GM12878 (cell line): Measurements from ENCODE around the gene AKR1A1. TPM values are rescaled to one million over a fixed set of nuclear protein-coding genes. Genes with fewer than 3 reads are reported as not detected.

ENCODE experiments used
- ATAC-seq: fragments of 200-7000 bp; cut with Tn5 transposase; 3 replicates; pipeline ENCODE4 v1.9.1; 2020; ENCODE audit warnings: mild to moderate bottlenecking, moderate library complexity
- BruUV-seq: library from RNA; stranded (reverse); fragments of 400-500 nt; replicated peaks from 2 replicates; lab custom pipeline; 2021; lab: Mats Ljungman, UMichigan
- CTCF ChIA-PET: fragments of 300-600 bp; sonication (Branson Sonifier 250); formaldehyde crosslinking; extraction: SDS; loops from one replicate; lab custom pipeline; 2021; ENCODE audit warnings: inconsistent platforms; lab: Yijun Ruan, JAX
- POLR2A ChIA-PET: fragments of 350-600 bp; formaldehyde crosslinking; extraction: SDS; loops from one replicate; lab custom pipeline; 2021; ENCODE audit warnings: inconsistent platforms; lab: Charles Lee
- RAD21 ChIA-PET: fragments of 300-600 bp; sonication (Branson Sonifier 250); formaldehyde crosslinking; loops from one replicate; lab custom pipeline; 2023; ENCODE audit warnings: antibody characterized with exemption; ENCODE audit not compliant: unreplicated experiment; lab: Charles Lee
- SMC1A ChIA-PET: fragments of 300-600 bp; sonication (Branson Sonifier 250); formaldehyde crosslinking; loops from one replicate; lab custom pipeline; 2023; ENCODE audit not compliant: unreplicated experiment, uncharacterized antibody; lab: Charles Lee
- DNase-seq: peaks from one replicate; pipeline ENCODE4 v3.0.0-alpha.2; 2011; ENCODE audit warnings: low read depth, low spot score
- FAIRE-seq: peaks from 3 replicates; lab custom pipeline; 2011; peaks lifted over from hg19 to GRCh38; lab: Jason Lieb, UNC
- H2AFZ ChIP-seq: 2 replicates; pipeline ENCODE4 v1.6.0; 2011; ENCODE audit warnings: low read depth, low read length, control low read depth; ENCODE audit not compliant: control insufficient read depth
- H3K27ac ChIP-seq: 2 replicates; pipeline ENCODE4 v1.5.1; 2011; ENCODE audit warnings: control low read depth; ENCODE audit not compliant: control insufficient read depth, insufficient read depth
- H3K27me3 ChIP-seq, 2 experiments: replicated peaks in 1 of 2; 2 replicates each; pipeline versions ENCODE4 v1.6.0 to v1.6.1; 2011; ENCODE audit warnings: low read length in 1 of 2; ENCODE audit not compliant: control insufficient read depth in 2 of 2, insufficient read depth in 2 of 2
- H3K36me3 ChIP-seq, 2 experiments: 2 replicates each; pipeline ENCODE4 v1.5.1; 2011; ENCODE audit warnings: low read length in 1 of 2; ENCODE audit not compliant: control insufficient read depth in 2 of 2, insufficient read depth in 2 of 2
- H3K4me1 ChIP-seq: 2 replicates; pipeline ENCODE4 v1.6.1; 2011; ENCODE audit warnings: mild to moderate bottlenecking, low read length, moderate library complexity, mixed read lengths; ENCODE audit not compliant: control insufficient read depth, insufficient read depth
- H3K4me2 ChIP-seq: 2 replicates; pipeline ENCODE4 v1.6.0; 2011; ENCODE audit warnings: control low read depth; ENCODE audit not compliant: control insufficient read depth, insufficient read depth
- H3K4me3 ChIP-seq: fragments of 200-600 bp; sonication (generic); 2 replicates; pipeline ENCODE4 v1.5.1; 2016
- H3K79me2 ChIP-seq: 2 replicates; pipeline ENCODE4 v1.6.0; 2011; ENCODE audit warnings: low read length; ENCODE audit not compliant: control insufficient read depth, insufficient read depth
- H3K9ac ChIP-seq: 2 replicates; pipeline ENCODE4 v1.8.0; 2011; ENCODE audit warnings: low read length, control low read depth, mixed read lengths; ENCODE audit not compliant: control insufficient read depth, insufficient read depth
- H3K9me3 ChIP-seq: replicated peaks from 3 replicates; pipeline ENCODE4 v1.5.1; 2011; ENCODE audit warnings: mild to moderate bottlenecking, low read length; ENCODE audit not compliant: control insufficient read depth, insufficient read depth
- H4K20me1 ChIP-seq: 2 replicates; pipeline ENCODE4 v1.6.0; 2011; ENCODE audit not compliant: control insufficient read depth, insufficient read depth
- DPF2 ChIP-seq: fragments of 450-650 bp; IDR thresholded peaks from 2 replicates; pipeline ENCODE4 v1.6.1; 2017; ENCODE audit warnings: mild to moderate bottlenecking
- ESRRA ChIP-seq: IDR thresholded peaks from 2 replicates; pipeline ENCODE4 v1.6.1; 2012; ENCODE audit warnings: mild to moderate bottlenecking, low read length, improper control_type of control experiment
- GATAD2B ChIP-seq: fragments of 450-650 bp; conservative IDR thresholded peaks from 2 replicates; pipeline ENCODE4 v1.6.1; 2017; ENCODE audit warnings: low read depth, mild to moderate bottlenecking, moderate library complexity
- JUND ChIP-seq: IDR thresholded peaks from 2 replicates; pipeline ENCODE4 v1.6.1; 2012; ENCODE audit warnings: low read depth, mild to moderate bottlenecking, low read length, improper control_type of control experiment, moderate library complexity
- KLF5 ChIP-seq: fragments of 450-650 bp; IDR thresholded peaks from 2 replicates; pipeline ENCODE4 v1.6.1; 2014; ENCODE audit warnings: mild to moderate bottlenecking; ENCODE audit not compliant: partially characterized antibody
- LARP7 ChIP-seq: fragments of 450-650 bp; IDR thresholded peaks from 2 replicates; pipeline ENCODE4 v1.6.1; 2017; ENCODE audit warnings: mild to moderate bottlenecking
- NFYB ChIP-seq: IDR thresholded peaks from 2 replicates; pipeline ENCODE4 v1.6.1; 2011; ENCODE audit warnings: low read depth, mild to moderate bottlenecking, low read length, improper control_type of control experiment, moderate library complexity; ENCODE audit not compliant: insufficient read depth
- POU2F2 ChIP-seq: IDR thresholded peaks from 3 replicates; pipeline ENCODE4 v1.6.1; 2011; ENCODE audit warnings: low read depth, mild to moderate bottlenecking, low read length, borderline replicate concordance
- PRDM15 ChIP-seq: fragments of 450-650 bp; formaldehyde crosslinking; IDR thresholded peaks from 2 replicates; pipeline ENCODE4 v1.4.0; 2020; ENCODE audit warnings: mild to moderate bottlenecking, moderate library complexity
- SP1 ChIP-seq: IDR thresholded peaks from one replicate; pipeline ENCODE4 v1.6.1; 2011; ENCODE audit warnings: low read depth, low read length
- SPI1 ChIP-seq: IDR thresholded peaks from 2 replicates; pipeline ENCODE4 v1.6.1; 2011; ENCODE audit warnings: low read depth, mild to moderate bottlenecking, low read length, moderate library complexity, borderline replicate concordance; ENCODE audit not compliant: insufficient read depth
- SREBF1 ChIP-seq: IDR thresholded peaks from 2 replicates; pipeline ENCODE4 v1.6.1; 2012; ENCODE audit warnings: mild to moderate bottlenecking, low read length
- WRNIP1 ChIP-seq: IDR thresholded peaks from 2 replicates; pipeline ENCODE4 v1.6.1; 2011; ENCODE audit warnings: low read depth, low read length, improper control_type of control experiment, borderline replicate concordance
- ZNF687 ChIP-seq: fragments of 450-650 bp; IDR thresholded peaks from 2 replicates; pipeline ENCODE4 v1.6.1; 2017; ENCODE audit warnings: mild to moderate bottlenecking, moderate library complexity
- WGBS: methylation state at CpG from one replicate; pipeline ENCODE4 v1.1.6; 2016; ENCODE audit warnings: low lambda C conversion rate; ENCODE audit not compliant: insufficient replicate concordance, insufficient coverage; ENCODE audit errors: missing lambda C conversion rate; 5-methylcytosine and 5-hydroxymethylcytosine counted together
- in situ Hi-C: fragments of 300-500 bp; cut with MboI; formaldehyde crosslinking; loops from 9 replicates; pipeline ENCODE4 v1.14.3; 2018; ENCODE audit warnings: mixed read lengths
- intact Hi-C: fragments of 100-400 bp; cut with micrococcal nuclease; formaldehyde crosslinking; loops from one replicate; pipeline ENCODE4 v1.14.2; 2022; ENCODE audit not compliant: unreplicated experiment
- polyA plus RNA-seq, 11 experiments: library from polyadenylated mRNA; depleted of rRNA in 4 of 11; unstranded in 6 of 11; stranded (reverse) in 5 of 11; fragments of >200 nt; fragmentation: Nextera tagmentation in 4 of 11; fragmentation: Illumina TruSeq in 1 of 11; extraction: Ambion mirVana in 4 of 11; extraction: Trizol in 1 of 11; gene quantifications; 1 replicate in 1 of 11; 2 replicates in 10 of 11; pipeline versions ENCODE4 v1.2.1 to v1.2.3, GENCODE V29; 2011 to 2016; ENCODE audit warnings: inconsistent platforms in 2 of 11, missing spikeins in 2 of 11, low read depth in 1 of 11
- total RNA-seq, 4 experiments: library from RNA; depleted of rRNA in 3 of 4; stranded (reverse); fragments of >200 nt in 3 of 4; fragmentation: Illumina TruSeq in 1 of 4; extraction: Trizol in 1 of 4; gene quantifications; 2 replicates each; pipeline versions ENCODE4 v1.2.1 to v1.2.3, GENCODE V29; 2013 to 2021

Gene AKR1A1
- total and polyA plus RNA-seq, 10 of the 15 experiments (the other 5 are each of a cell fraction or from before 2014, with no cell fraction given), result 187 to 335 (median 241) TPM

DNA sequence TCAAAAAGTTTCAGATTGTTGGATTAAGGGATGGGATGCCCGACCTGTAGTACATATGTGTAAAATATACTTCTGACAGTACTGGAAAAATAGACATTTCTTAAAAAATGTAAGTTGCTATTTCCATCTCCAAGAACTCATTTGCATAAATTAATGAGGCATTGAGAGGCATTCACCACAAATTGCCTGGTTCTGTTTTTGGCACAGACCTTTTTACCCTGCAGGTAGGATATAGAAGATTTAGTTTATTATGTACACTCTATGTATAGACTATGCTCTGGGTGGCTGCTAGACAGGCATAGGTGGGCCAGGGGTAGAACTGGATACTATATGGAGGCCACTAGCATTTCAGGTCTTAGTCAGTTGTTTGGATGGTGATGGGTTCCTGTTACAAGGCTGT is 65.3 kb downstream of the AKR1A1 start (continued):
- no peak for TF ChIP-seq ZNF687
- no peak for TF ChIP-seq JUND

- H3K27me3 ChIP-seq, result no peaks in the 10 kb centered on the region
- BruUV-seq, result no TSS peak
- H3K36me3 ChIP-seq, result peaks cover 14 to 51% of the 10 kb centered on the region in 2 experiments
- no peaks in the 10 kb centered on the region; the same call in none of the 2 replicates for H4K20me1 ChIP-seq
- ChIA-PET RAD21 (no interaction called here), SMC1A (no interaction called here), POLR2A (no interaction called here), CTCF (no interaction called here)
- FAIRE-seq (no peak), DNase-seq (no peak), ATAC-seq (no peak)
- intact Hi-C loops, result no loop called here
- peaks cover 5% of the 10 kb centered on the region for H3K4me1 ChIP-seq
- no peak overlapping the region for H3K4me3 ChIP-seq
- H3K9me3 ChIP-seq, result no peaks in the 10 kb centered on the region
- no peak overlapping the region for H3K27ac ChIP-seq
- in situ Hi-C loops, result no loop called here
- no peak overlapping the region for H3K9ac ChIP-seq
- H3K79me2 ChIP-seq, result no peaks in the 10 kb centered on the region
- no peak overlapping the region for H3K4me2 ChIP-seq
- no peak overlapping the region for H2AFZ ChIP-seq
- WGBS, result 51% methylated on average over 4 of the region's 4 CpGs
- no peak for TF ChIP-seq SP1
- TF ChIP-seq KLF5, result no peak
- TF ChIP-seq LARP7, result no peak
- no peak for TF ChIP-seq NFYB
- TF ChIP-seq POU2F2, result no peak
- no peak for TF ChIP-seq WRNIP1
- no peak for TF ChIP-seq GATAD2B
- TF ChIP-seq ESRRA, result no peak
- no peak for TF ChIP-seq DPF2
- no peak for TF ChIP-seq PRDM15
- no peak for TF ChIP-seq SPI1
- TF ChIP-seq SREBF1, result no peak
These were observed 67.0 kb downstream of the AKR1A1 start for GRCh38 chr1:45617618-45618017.
